Cardiac fibroblast (primary cell): ENCODE results near the gene STAT1.

ENCODE experiments used
- DNase-seq, 2 donors: peaks; one replicate each; pipeline versions ENCODE4 v3.0.0 to v3.0.0-alpha.2; 2010; ENCODE audit warnings: low read depth in 2 of 2
- H3K4me3 ChIP-seq, 2 donors: replicated peaks in 1 of 2; 1 replicate in 1 of 2; 2 replicates in 1 of 2; pipeline ENCODE4 v1.5.1; 2011; ENCODE audit warnings: low read depth in 2 of 2, low read length in 2 of 2, mild to moderate bottlenecking in 2 of 2, moderate library complexity in 1 of 2
- TF ChIP-seq, protein P1 (sequence below): IDR thresholded peaks from one replicate; pipeline ENCODE4 v1.5.1; 2011; ENCODE audit warnings: low read depth, mild to moderate bottlenecking, low read length, inconsistent platforms

Gene STAT1

DNA sequence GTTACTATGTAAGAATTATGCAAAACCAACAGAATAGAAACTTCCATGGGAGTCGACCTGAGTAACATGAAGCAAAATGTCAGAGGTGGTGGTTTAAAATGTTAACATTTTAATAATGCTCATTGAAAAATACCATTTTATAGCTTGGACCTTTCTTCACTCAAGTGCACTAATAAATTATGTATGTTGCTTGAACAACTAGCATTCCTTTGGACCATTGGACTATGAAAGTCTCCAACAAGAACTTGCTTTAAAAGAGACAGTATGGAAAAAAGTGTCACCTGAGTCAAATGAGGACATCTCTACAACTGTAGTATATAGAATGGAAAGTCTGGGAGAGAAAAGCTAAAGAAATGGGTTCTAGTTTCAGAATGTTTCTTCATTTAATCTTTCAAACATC is 81.5 kb downstream of the STAT1 start:
- TF ChIP-seq, protein P1, sequence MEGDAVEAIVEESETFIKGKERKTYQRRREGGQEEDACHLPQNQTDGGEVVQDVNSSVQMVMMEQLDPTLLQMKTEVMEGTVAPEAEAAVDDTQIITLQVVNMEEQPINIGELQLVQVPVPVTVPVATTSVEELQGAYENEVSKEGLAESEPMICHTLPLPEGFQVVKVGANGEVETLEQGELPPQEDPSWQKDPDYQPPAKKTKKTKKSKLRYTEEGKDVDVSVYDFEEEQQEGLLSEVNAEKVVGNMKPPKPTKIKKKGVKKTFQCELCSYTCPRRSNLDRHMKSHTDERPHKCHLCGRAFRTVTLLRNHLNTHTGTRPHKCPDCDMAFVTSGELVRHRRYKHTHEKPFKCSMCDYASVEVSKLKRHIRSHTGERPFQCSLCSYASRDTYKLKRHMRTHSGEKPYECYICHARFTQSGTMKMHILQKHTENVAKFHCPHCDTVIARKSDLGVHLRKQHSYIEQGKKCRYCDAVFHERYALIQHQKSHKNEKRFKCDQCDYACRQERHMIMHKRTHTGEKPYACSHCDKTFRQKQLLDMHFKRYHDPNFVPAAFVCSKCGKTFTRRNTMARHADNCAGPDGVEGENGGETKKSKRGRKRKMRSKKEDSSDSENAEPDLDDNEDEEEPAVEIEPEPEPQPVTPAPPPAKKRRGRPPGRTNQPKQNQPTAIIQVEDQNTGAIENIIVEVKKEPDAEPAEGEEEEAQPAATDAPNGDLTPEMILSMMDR = no peak
- DNase-seq = no peak
- no peak overlapping the region for H3K4me3 ChIP-seq

DNA sequence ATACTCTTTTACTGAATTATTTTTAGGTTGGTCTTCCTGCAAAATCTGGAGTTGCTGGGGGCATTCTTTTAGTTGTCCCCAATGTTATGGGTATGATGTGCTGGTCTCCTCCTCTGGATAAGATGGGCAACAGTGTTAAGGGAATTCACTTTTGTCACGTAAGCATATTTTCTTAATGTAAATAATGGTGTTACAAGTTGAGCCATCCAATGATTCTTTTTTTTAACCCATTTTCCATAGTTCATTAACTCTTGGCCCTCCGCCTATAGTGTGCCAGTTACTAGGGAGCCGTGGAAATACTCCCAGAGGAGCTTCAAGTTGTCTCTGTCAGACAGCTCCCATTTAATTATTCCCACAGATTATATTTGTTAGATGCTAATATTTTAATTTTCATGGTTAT is 83.6 kb downstream of the STAT1 start:
- TF ChIP-seq, protein P1 = no peak
- H3K4me3 ChIP-seq = no peak overlapping the region
- DNase-seq = no peak

DNA sequence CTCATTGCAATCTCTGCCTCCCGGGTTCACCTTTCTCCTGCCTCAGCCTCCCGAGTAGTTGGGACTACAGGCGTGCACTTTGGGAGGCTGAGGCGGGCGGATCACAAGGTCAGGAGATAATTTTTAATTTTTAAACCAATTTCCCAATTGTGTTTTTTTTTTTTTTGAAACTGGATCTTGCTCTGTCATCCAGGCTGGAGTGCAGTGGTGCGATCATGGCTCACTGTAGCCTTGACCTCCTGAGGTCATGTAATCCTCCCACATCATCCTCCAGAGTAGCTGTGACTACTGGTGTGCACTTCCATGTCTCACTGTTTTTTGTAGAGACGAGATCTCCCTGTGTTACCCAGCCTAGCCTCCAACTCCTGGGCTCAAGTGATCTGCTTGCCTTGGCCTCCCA is 84.1 kb downstream of the STAT1 start:
- TF ChIP-seq, protein P1 = no peak
- no peak for DNase-seq
- H3K4me3 ChIP-seq = no peak overlapping the region

DNA sequence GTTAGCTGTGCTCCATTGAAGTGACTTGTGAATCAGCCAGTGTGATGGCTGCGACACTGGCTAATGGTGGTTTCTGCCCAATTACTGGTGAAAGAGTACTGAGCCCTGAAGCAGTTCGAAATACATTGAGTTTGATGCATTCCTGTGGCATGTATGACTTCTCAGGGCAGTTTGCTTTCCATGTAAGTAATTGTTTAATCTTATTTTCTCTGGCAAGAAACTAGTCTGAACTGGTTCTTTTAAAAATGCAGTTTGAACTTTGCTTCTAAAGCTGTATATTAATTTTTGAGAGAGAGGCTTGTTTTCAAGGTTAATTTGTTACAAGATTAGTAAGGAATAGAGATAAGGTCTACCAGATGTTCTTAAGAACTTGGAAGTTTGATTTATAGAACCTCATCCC is 86.7 kb downstream of the STAT1 start:
- TF ChIP-seq, protein P1 = no peak
- peak in 1 of 2 donors; percentile 20 for DNase-seq
- no peak overlapping the region for H3K4me3 ChIP-seq

DNA sequence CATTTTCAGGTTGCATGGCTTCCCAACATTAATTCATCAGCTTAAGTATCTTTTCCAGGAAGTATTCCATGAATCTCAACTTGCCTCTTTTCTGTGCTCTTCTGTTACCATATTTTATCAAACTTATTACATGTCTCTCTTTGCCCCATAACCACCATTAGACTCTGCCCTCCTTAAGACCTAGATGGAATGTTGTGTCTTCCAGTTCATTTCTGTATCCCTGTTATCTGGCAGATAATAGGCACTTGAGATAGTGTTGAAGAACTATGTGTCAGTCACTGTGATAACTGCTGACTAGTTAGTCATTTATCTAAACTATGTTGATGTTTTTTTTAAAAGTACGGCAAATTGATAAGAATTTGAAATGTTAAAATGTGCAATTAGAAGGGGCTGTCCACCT is 91.6 kb downstream of the STAT1 start:
- TF ChIP-seq, protein P1 = no peak
- H3K4me3 ChIP-seq = no peak overlapping the region
- no peak for DNase-seq

DNA sequence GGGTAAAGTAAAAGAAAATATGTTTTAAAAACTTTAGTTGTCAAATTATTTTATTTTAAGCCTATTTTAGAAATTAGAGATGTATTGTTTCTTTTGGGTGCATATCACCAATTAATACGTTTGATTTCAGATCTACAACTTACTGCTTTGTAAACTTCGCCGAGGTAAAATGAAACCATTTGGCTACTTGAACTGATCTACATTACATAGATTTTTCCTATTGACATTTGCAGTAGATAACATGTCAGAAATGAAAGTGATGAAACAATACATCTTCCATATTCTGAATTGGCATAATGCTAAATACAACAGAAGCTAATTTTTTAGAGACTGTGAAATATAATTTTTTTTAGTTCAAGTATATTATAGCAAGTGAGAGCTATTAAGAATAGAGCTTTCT is 93.9 kb downstream of the STAT1 start:
- H3K4me3 ChIP-seq = no peak overlapping the region
- TF ChIP-seq, protein P1 = no peak
- no peak for DNase-seq
